CMK (cell line): Measurements from ENCODE around the gene HSPG2.
"Not testable (repeated sequence)": the region's sequence is repeated elsewhere in the genome, so short reads cannot be mapped to it uniquely, and the experiment has no call there.

Experiments
- DNase-seq: peaks from one replicate; pipeline ENCODE4 v3.0.0-alpha.2; 2010; ENCODE audit warnings: low read depth

HSPG2 gene

DNA sequence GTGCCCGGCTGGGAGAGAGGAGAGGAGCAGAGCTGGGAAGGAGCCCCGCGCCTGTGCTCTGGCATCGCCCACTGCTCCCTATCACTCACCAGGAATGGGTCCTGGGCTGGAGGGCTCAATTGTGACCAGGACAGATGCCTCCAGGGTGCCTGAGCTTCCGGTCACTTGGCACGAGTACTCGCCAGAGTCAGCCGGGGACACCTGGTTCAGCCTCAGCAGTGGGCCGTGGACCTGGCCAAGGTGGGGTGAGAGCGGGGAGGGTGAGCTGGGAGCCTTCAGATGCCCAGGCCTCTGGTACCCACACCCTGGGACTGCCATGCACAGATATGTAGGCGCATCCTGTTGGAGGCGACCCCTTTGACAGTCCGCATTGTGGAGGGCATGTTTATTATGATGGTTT, 93.9 kb downstream of the HSPG2 start:
- DNase-seq: no peak

DNA sequence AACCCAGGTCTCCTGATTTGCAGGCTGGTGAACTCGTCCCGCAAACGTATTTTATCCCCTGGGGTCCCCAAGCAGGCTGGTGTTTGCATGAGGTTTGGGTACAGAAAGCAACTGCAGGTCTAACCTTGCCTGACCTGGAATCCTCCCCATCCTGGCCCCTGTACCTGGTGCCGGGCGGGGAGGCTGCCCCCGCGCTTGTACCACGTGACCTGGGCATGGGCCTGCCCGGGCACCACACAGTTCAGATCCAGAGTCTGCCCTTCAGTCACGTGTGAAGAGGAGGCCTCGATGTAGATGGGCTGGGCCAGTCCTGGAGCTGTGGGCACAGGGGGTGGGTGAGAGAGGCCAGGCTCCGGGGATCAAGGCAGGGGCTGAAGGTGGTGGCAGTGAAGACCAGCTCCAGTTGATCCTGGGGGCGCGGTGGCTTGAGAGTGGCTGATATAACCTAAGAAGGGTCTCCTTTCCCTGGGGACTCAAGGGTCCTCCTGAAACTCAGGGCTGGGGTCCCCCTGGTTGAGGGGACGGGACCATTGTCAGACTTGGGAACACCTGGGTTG, 94.4 kb downstream of the HSPG2 start:
- no peak for DNase-seq

DNA sequence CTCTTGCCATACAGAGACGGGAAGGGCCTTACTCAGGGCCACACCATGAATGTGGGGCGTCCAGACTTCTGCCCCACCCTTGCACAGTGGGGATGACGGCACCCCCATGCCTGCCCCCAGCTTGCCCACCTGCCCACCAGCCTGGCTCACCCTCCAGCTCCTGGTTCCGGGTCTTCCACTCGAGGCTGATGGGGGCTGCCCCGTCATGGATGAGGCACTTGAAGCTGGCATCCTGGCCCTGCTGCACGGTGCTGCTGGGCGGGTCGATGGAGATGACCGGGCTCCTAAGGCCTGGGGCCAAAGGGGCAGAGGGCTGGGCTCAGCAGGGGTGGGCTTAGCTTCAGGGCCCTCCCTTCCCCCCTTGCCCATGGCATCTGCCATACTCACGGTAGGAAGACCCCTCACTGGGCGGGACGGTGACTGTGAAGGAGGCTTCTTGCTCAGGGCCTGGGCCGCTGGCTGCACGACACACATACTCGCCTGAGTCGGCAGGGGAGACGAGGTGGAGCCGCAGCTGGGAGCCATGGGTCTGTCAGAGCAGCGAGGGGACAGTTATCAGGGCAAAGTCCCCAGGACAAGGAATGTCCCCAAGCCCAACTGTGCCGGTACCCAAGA, 95.2 kb downstream of the HSPG2 start:
- DNase-seq: no peak

DNA sequence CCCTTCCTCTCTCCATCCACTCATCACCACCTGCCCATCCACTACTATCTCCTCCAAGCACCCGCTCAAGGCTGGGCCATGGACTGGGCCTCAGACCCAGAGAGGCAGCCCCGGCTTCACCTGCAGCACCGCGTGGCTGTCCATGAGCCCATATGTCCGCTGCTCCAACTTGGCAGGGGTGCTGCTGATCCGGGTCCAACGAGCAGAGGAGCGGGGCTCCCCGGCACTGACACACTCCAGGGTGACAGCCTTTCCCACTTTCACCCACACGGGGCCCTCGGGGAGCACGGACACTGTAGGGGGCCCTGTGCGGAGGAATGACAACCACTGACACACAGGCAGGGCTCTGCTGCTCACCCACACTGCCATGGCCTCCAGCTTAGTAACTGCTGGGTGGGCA, 96.1 kb downstream of the HSPG2 start:
- no peak for DNase-seq

DNA sequence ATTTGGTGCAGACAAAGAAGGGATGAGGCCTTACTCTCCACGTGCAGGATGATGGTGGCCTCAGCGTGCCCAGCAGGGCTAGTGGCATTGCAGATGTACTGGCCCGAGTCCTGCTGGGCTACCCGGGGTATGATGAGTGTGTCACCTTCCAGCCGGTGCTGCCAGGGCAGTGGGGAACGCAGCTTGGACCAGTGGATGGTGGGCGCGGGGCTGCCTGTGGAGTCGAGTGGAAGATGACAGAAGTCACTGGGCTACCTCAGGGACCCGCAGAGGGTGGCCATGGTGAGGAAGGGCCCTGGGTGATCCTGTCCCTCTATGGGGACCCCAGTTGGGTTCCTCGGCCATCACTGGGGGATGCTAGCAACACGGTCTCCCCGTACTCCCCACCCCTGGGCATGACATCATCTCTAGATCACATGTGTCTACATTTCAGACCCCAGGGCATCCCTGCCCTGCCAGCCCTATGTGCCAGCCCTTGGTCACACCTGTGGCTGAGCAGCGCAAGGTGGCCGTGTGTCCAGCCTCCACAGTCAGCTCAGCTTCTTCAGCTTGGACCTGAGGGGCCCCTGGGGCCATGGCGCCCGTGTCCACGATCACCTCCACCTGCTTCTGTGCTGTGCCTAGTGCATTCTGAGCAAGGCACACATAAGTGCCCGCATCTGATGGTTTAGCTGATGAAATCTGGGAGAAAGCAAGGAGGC, 97.6 kb downstream of the HSPG2 start:
- no peak for DNase-seq

DNA sequence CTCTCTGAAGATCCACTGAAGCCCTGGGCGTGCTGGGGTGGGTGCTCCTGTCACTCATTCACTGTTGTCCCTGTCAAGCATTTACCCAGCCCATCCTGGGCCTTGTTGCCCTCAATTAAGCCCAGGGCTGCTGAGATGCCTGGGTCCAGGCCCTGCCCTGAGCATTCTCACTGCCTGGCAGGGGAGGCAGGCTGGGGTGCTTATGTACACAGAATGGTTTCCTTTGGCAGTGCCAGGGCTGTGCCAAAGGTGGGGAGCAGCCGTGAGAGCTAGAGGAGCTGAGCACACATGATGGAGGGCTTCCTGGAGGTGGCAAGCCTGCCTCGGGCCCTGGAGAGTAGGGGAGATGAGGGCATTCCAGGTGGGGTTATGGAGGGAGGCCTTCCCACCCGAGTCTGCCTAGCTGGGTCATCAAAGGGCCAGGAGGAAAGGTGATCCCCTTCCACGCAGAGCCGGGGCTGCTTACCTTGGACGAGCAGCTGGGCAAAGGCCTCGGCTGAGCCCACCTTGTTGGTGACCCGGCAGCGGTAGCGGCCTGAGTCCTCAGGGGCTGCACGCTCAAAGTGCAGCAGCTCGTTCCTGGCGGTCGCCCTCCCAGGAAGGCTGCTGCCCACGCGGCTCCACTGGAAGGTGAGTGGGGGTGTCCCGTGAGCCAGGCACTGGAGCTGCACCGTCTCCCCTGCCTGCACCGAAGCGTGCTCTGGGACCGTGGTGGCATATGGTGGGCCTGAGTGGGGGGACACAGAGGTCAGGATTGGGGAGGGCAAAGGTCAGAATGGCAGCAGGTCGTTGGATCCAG, 98.6 kb downstream of the HSPG2 start:
- no peak for DNase-seq

DNA sequence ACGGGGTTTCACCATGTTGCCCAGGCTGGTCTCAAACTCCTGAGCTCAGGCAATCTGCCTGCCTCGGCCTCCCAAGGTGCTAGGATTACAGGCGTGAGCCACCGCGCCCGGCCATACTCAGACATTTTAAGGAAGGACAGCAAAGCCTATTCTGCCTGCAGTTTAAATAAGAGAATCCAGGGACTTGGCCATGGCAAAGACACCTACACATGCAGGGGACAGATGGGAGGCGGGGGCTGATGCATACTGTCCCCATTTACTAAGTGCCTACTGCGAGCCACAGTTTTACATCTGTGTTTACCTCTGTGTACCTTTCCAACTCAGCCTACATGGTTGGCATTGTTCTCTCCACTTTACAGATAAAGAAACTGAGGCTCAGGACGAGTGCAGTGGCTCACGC, 99.6 kb downstream of the HSPG2 start:
- no peak for DNase-seq

DNA sequence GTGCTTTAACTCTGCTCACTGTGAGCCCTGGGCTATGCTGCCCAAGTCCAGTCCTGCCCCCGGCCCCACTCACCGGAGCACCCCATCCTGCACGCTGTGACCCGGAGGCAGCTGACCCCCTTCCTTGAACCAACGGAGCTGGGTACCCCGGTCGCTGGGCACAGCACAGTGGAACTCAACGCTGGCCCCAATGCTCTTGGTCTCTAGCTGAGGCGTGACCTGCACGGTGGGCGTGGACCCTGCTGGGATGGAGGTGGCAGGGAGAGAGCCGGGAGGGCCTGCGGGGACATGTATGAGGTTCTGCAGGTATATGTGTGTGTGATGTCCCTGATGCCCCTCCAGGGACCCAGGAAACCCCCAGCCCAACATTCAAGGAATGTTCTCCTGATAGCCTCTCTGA, 100.4 kb downstream of the HSPG2 start:
- no peak for DNase-seq

DNA sequence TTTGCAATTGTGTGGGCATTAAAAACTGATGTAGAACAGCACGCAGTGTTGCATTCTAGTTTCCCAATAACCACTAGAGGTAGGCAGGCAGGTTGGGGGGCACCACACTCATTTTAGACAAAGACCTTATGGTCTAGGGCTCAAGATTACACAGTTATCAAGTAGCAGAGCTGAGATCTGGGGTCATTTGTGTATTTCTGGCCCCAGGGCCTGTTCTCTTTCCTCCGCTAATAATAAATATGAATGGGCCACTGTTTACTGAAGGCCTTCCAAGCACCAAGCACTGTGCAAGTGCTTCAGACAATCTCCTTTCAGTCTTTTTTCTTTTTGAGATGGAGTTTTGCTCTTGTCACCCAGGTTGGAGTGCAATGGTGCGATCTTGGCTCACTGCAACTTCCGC, 101.1 kb downstream of the HSPG2 start:
- no peak for DNase-seq

DNA sequence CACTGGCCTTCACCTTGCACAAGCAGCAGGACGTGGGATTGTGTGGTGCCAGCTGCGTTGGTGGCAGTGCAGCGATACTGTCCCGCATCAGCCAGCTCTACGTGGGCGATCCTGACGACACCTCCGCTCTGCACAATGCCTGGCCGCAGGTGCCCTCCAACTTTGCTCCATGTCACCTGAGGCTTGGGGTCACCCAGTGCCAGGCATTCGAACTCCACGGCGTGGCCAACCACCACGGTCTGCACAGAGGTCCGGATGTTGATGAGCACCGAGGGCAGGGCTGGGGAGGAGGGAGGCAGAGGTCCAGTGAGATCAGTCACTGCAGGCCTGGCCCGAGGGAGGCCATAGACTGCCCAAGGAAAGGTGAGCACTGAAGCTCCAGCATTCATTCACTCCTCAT, 102.4 kb downstream of the HSPG2 start:
- no peak for DNase-seq

DNA sequence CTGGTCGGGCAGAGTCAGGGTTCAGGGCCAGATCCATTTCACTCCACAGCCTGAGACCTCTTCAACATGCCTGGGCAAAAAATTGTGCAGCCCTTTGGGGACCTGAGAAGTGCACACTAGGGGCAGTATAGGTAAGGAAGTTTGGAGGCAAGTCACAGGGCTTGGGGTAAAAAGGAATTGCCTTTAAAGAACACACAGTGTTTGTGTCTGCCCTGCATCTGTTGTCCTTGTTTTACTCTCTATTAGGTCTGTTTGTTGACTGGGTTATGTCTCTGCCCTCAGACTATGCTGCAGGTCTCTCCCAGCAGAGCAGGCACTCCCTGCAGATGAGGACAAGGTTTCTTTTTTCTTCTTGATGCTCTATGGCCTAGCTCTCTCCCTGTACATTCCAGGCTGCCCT, 103.0 kb downstream of the HSPG2 start:
- no peak for DNase-seq

DNA sequence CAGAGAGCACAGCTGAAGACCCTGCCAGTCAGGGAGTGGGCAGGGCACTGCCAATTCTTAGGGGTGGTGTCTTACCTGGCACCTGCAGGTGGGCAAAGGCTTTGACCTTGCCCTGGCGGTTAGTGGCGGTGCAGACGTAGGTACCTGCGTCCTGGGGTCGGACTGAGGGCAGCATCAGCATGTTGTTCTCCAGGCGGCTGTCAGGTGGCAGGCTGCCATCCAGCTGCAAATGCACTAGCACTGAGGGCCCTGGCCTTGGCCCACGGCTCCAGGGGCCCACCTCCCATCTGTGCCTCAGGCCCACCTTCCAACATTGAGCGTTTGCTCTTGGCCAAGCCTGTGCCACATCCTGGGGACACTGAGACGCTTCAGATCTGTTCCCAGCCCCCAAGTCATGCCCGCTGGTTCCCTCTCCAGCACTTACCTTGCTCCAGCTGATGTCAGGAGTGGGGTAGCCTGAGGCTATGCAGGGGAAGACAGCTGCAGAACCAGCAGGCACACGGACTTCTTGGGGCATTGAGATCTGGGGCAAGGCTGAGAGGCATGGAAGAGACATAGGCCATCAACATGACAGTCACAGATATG, 103.6 kb downstream of the HSPG2 start:
- DNase-seq: no peak

DNA sequence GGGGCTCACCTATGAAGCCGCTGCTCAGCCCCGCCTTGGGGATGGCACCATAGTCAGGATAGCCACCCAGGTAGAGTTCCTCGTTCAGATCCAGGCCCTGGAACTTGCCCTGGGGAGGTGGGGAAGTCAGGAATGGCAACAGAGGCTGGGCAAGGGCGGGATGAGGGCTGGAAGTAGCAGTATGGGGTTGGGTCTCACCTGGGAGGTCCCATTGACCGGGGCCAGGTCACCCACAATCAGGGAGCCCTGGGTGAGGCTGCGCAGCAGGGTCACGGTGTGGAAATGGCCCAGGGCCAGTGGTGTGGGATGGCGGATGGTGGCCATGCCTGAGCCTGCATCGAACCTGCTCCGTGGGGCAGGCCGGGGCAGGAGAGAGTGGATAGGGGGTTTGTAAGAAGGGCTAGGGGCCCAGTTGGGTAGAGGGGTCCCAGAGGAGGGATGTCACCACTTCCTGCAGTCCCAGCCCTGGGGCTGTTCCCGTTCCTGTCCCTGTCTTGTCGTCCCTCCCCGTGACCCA, 105.6 kb downstream of the HSPG2 start:
- DNase-seq: no peak

DNA sequence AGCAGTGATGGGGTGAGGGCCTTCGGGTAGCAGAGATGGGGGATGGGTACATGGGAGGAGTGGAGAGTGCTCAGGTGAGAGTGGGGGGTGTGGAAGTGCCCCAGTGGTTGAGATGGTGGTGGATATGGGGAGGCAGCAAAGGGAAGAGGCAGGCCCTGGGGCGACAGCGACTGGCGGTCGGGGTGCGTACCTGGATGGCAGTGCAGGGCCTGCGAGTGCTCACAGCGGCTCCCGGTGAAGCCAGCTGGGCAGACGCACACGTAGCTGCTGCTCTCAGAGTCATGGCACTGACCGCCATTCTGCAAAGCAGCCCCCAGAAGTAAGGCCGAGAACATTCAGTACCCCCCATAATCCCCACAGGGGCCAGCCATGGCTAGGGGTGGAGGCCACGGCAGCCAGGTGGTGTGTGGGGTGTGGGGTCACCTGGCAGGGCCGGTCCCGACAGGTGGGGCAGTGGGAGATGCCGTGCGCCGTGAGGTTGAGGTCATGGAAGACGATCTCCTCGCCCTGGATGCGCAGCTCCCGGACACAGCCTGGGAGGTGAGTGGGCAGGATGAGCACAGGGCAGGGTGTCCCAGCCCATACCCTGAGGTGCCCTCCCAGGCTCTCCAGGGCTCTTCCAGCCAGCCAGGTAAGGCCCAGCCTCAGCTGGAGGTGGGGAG, 106.2 kb downstream of the HSPG2 start:
- DNase-seq: no peak

DNA sequence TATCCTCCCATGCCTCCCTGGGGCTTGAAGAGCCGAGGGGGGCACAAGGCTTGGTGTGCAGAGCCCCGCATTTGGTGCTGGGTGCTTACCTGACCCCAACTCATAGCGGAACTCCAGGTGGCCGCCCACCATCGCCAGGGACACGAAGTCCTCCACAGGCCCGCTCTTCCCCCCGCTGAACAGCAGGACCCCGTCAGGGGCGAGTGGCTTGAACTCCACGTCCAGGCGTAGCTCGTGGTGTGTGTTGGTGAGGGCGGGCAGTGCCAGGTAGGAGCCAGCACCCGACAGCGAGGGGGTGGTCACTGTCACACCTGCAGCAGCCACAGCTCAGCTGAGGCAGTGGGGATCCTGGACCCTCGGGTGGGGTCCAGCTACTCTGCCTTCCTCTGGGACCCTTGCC, 107.8 kb downstream of the HSPG2 start:
- DNase-seq: no peak

DNA sequence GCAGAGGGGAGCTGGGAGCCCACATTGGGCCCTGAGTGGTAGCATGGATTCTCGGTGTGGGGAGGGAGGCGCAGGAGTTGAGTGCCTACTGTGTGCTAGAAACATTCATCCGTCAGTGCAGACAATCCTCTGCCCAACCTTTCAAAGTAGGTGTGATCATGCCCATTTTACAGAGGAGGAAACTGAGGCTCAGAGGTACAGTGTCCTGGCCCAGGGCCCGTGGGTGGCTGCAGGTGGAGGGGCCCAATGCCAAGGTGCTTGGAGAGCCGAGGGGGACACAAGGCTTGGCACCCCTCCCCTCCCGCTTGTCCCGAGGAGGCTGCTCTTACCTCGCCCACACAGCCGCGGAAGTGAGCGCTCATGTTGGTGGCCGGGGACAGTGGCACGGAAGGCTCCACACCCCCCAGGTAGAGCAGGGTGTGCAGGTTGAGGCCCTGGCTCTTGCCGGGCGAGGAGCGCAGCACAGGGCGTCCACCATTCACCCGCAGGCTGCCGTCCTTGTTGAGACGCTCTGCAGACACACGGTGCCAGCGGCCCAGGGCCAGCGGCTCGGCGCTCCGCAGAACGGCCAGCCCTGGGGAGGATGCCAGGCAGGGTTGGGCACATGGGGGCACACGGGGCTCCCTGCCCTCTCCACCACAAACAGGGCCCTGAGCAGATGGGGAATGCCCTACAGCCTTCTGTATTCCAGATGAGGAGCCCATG, 108.5 kb downstream of the HSPG2 start:
- DNase-seq: no peak

DNA sequence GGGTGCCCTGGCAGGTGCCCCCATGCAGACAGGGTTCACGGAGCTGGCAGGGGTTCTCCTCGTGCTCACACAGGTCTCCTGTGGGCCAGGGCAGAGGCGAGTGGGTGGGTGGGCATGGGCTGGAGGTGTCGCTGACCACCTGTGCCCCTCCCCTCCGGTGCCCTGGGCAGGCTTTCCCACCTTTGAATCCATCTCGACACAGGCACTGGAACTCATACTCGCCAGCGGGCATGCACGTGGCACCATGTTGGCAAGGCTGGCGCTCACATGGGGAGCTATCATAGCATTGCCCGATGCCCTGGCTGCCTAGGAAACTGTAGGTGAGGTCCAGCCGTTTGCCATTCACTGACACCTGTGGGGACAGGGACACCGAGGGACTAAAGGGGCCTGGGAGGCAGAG, 109.0 kb downstream of the HSPG2 start:
- no peak for DNase-seq

DNA sequence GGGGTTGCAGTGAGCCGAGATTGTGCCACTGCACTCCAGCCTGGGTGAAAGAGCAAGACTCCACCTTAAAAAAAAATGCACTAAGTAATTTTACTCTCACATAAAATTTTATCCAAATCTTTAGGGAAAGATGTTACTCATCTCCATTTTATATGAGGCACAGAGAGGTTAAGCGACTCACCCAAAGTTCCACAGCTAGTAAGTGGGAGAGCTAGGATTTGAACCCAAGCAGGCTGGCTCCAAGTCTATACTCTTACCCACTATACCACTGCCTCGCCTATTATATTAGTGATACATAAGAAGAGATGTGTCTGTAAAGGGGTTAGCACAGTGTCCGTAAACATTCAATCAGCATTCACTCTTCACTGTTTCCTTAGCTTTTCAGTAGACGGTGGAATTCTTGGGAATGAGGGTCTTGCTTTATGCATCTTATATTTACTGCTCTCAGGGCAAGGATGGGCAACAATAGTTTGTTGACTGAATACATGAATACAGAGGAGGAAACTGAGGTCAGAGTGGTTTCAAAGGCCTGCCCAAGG, 109.9 kb downstream of the HSPG2 start:
- no peak for DNase-seq

DNA sequence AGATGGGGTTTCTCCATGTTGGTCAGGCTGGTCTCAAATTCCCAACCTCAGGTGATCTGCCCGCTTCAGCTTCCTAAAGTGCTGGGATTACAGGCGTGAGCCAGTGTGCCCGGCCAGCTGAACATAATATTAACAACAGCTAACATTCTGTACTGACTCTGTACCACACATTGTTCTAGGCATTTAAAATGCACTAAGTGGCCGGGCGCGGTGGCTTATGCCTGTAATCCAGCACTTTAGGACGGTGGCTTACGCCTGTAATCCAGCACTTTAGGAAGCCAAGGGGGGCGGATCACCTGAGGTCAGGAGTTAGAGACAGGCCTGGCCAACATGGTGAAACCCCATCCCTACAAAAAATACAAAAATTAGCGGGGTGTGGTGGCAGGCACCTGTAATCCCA, 110.4 kb downstream of the HSPG2 start:
- DNase-seq: not testable (repeated sequence)

DNA sequence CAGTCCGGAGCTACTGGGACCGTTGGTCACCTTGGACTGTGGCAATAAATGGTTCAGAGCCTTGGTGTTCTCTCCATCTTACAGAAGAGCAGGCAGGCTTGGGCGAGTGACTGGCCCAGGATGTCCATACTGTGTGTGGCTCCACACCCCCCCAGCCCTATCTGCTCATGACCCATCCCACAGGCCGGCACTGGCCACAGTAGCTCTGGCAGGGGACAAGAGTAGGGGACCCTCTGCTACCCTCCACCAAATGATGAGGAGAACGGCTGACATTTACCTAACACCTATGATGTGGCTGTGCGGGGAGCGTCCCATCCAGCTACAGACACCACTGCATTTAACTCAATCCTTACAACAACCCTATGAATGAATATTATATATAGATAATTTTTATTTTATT, 111.7 kb downstream of the HSPG2 start:
- no peak for DNase-seq

DNA sequence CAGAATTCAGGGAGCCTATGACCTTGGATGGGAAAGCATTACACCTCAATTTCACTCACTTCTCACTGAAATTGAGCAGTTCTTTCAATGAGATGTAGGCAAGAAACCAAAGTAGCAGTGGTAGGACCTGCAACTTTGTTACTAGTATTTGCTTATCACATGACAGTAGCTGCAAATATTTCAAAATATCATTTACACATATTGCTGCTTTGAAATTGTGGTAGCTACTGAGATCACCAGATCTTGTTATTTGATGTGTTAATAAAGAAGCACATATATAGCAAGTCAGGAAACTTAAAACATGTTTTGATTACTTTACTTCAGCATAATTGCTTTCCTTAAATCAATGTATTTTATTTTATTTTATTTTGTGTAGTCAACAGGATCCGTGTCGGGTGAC, 112.2 kb downstream of the HSPG2 start:
- no peak for DNase-seq
